MM.1S (cell line): ENCODE results near the gene DYNC1H1.

ENCODE experiments used
- EZH2phosphoT487 ChIP-seq: fragments of 300-600 bp; sonication (generic); IDR thresholded peaks from 2 replicates; pipeline ENCODE4 v1.6.1; 2018; ENCODE audit warnings: antibody characterized with exemption, low read length
- TF ChIP-seq, protein P1 (sequence below): fragments of 300-600 bp; sonication (generic); IDR thresholded peaks from 2 replicates; pipeline ENCODE4 v1.5.1; 2016; ENCODE audit warnings: antibody characterized with exemption, low read length, mixed read lengths

DNA sequence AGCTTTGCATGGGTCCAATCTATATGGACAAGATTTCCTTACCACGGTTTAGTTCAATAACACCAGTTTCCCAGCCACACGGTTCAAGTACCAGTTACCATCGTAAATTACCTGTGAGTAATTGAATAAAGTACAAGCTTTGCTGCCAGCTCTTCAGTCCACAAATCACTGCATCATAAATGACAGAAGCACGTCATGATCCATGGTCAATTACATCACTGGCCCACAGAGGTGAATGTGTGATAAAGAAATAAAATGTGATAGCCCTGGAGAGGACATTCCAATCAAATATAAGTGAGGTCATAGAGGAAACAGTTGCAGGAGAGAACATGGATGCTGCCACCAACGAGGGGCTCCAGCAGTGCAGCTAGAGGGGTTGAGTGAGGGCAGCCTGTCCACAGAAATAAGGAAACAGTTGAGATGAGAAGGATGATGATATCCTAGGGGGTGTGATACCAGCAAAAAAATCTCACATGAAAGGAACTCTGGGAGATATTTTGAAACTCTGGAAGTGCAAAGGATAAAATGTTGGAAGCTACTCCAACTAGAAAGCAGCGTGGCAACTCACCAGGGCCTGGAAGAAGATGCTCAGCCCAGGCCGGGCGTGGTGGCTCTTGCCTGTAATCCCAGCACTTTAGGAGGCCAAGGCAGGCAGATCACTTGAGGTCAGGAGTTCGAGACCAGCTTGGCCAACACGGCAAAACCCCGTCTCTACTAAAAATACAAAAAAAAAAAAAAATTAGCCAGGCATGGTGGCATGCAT is 5.8 kb upstream of the DYNC1H1 start:
- TF ChIP-seq, protein P1, sequence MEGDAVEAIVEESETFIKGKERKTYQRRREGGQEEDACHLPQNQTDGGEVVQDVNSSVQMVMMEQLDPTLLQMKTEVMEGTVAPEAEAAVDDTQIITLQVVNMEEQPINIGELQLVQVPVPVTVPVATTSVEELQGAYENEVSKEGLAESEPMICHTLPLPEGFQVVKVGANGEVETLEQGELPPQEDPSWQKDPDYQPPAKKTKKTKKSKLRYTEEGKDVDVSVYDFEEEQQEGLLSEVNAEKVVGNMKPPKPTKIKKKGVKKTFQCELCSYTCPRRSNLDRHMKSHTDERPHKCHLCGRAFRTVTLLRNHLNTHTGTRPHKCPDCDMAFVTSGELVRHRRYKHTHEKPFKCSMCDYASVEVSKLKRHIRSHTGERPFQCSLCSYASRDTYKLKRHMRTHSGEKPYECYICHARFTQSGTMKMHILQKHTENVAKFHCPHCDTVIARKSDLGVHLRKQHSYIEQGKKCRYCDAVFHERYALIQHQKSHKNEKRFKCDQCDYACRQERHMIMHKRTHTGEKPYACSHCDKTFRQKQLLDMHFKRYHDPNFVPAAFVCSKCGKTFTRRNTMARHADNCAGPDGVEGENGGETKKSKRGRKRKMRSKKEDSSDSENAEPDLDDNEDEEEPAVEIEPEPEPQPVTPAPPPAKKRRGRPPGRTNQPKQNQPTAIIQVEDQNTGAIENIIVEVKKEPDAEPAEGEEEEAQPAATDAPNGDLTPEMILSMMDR, result no peak
- TF ChIP-seq EZH2phosphoT487, result no peak
